GM18868 (cell line): ENCODE data around the gene VAPA.
A peak's percentile ranks its signal among the peaks of the same experiment; 100 is the strongest.
"Not testable (repeated sequence)": the region's sequence is repeated elsewhere in the genome, so short reads cannot be mapped to it uniquely, and the experiment has no call there.

Experiments used
- ATAC-seq: cut with Tn5 transposase; IDR thresholded peaks from one replicate; pipeline ENCODE4 v1.9.1; 2021; ENCODE audit warnings: mild to moderate bottlenecking, moderate library complexity; ENCODE audit not compliant: unreplicated experiment

The VAPA gene

GRCh38 chr18:9885170-9886004 lies 28.4 kb upstream of the VAPA start, which contains the start of gene TXNDC2:
TSS of gene TXNDC2 (plus strand) at chr18:9885973. CDS start at chr18:9886681, 708 bp downstream.
- ATAC-seq: no peak

DNA sequence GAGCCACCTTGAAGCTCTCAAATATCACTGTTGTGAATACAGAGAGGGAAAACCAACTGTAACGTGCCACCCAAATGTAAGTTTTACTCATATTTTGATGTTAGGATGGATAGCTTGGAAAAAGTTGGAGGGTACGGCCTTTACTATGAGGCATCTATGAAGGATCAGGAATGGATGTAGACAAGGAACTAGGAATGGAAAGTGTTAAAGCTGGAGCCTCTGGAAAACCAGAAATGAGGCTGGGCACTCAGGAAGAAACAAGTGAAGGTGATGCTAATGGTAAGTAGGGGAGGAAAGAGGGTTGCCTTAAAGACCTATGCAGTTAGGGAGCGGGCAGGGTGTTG lies 27.8 kb upstream of the VAPA start:
- ATAC-seq: no peak

GRCh38 chr18:9887992-9888391 lies 25.8 kb upstream of the VAPA start:
- ATAC-seq: no peak

- no peak for ATAC-seq
Observed at GRCh38 chr18:9890196-9890595, 23.6 kb upstream of the VAPA start.

GRCh38 chr18:9890957-9891356 lies 22.9 kb upstream of the VAPA start:
- ATAC-seq: no peak

DNA sequence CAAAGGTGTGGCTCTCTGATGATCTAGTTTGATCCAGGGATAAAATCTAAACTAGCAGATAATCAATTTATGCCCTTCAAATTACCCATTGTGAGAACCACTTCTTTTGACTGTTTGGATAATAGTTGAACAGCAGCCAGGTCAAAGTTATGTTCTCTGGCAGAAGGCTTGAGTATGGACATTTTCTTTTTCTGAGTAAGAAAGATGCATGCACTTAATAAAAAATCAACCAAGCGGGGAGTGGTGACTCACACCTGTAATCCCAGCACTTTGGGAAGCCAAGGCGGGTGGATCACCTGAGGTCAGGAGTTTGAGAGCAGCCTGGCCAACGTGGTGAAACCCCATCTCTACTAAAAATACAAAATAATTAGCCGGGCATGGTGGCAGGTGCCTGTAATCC lies 22.3 kb upstream of the VAPA start:
- ATAC-seq: not testable (repeated sequence)

DNA sequence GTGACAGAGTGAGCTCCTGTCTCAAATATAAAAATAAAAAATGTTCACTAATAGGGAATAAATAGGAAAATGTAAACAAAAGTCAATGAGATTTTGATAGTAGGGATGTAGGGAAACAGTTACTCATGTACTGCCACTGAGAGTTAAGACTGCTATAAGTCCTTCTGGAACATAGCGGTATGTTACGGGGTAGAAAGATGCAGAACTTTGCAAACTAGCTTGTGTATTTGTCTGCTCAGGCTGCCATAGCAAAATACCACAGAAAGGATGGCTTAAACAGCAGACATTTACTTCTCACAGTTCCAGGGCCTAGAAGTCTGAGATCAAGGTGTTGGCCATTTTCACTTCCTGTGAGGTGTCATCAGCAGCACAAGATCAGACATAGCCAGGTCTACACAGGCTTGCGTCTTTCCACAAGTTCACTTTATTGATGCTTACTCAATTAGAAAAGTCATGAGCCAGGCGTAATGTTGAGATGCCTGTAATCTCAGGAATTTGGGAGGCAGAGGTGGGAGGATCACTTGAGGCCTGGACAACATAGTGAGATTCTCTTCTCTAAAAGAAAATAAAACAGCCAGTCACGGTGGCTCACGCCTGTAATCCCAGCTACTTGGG lies 19.3 kb upstream of the VAPA start:
- ATAC-seq: no peak

DNA sequence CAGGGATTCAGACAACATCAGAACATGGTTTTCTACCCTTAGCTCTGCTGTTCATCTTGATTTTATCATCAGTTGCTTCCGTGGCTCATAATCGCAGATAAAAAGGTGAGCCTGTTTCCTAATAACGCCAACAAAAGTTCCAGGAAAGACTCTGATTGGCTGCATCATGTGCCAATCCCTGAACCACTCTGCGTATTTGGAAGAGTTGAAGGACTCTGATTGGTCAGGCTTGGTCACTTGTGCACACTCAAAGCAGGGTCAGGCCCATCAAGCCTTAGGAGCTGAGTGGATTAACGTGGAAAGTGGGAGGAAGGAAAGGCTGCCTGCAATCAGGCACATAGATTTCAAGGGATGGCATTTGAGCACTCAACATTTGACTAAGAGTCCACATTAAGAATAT lies 16.7 kb upstream of the VAPA start:
- ATAC-seq: no peak

- not testable (repeated sequence) for ATAC-seq
Observed at GRCh38 chr18:9897787-9898291, 16.0 kb upstream of the VAPA start.

GRCh38 chr18:9898792-9899549 lies 14.8 kb upstream of the VAPA start:
- peak; percentile 66 for ATAC-seq

GRCh38 chr18:9899550-9899930 lies 14.3 kb upstream of the VAPA start:
- ATAC-seq: not testable (repeated sequence)

GRCh38 chr18:9900699-9901098 lies 13.1 kb upstream of the VAPA start:
- no peak for ATAC-seq

- ATAC-seq: no peak
Observed at GRCh38 chr18:9901377-9901776, 12.4 kb upstream of the VAPA start.

DNA sequence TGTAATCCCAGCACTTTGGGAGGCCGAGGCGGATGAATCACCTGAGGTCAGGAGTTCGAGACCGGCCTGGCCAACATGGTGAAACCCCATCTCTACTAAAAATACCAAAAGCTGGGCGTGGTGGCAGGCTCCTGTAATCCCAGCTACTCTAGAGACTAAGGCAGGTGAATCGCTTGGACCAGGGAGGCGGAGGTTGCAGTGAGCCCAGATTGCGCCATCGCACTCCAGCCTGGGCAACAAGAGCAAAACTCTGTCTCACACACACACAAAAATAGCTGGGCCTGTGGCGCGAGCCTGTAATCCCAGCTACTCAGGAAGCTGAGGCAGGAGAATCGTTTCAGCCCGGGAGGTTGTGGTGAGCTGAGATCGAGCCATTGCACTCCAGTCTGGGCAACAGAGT lies 11.6 kb upstream of the VAPA start:
- ATAC-seq: not testable (repeated sequence)

- no peak for ATAC-seq
Observed at GRCh38 chr18:9902832-9903231, 11.0 kb upstream of the VAPA start.

GRCh38 chr18:9905401-9905922 lies 8.4 kb upstream of the VAPA start:
- no peak for ATAC-seq

DNA sequence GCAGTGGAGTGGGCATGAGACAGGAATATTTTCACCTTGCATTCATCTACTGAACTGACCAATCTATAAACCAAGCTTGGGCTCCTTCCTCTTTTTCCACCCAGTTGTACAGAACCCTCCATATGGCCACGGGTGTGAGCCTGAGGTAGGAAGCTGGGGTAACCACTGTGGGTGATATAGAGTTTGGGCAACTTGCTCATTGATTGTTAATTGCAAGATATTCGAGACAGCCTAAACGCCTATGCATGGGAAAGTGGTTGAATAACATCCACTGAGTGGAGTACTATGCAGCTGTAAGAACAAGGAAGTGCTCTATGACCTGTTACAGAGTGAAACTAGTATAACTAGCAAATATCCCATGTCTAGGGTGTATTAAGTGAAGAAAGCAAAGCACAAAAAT lies 7.3 kb upstream of the VAPA start:
- no peak for ATAC-seq

DNA sequence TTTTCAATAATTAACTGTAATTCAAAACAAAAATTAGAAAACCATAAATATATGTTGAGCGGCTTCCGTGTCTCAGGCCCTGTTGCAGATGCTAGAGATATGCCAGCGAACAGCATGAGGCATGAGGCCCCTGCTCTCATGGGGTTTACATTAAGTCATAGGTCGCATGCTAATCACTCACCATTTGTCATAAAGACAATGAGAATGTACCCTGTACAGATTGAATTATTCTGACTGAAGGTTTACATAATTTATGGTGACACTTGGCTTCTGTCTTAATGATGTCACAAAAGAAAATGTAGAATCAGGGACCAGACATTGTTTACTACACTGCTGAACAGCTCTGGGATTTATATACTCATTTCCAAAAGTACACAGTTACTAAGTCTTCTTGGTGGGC lies 5.9 kb upstream of the VAPA start:
- ATAC-seq: no peak

DNA sequence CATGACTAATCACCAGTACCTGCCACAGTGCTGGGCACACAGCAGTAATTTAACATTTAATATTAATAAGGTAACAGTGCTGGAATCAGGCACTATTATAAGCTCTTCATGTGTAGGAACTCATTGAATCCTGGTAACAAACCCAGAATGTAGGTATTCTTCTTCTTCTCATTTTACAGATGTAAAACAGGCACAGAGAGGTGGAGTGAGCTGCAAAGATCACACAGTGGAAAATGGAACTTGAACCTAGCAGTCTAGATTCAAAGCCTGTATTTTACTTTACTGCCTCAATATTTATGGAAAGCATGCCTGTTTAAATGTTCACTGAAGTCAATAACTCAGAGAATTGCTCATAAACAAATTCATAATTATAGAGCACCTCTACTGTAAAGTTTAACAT lies 3.7 kb upstream of the VAPA start:
- ATAC-seq: no peak

- ATAC-seq: no peak
Observed at GRCh38 chr18:9910661-9911060, 3.2 kb upstream of the VAPA start.

DNA sequence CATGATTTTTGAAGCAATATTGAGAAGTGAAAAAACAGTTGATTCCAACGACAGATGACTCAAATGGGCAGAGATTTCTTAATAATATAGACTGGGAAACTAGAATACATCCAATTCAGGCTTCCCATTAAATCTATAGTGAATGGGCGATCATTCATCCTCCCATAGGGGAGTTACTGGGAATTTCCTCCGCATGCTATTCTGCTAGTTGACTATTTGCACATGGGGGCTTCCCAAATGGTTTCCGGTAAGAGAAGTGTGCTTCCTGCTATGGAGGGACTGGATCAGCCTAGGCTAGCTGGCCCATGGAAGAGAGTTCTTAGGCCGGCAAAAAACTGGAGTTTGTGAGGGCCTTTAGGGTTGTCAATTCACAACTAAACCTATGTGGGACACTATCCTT lies 2.6 kb upstream of the VAPA start:
- ATAC-seq: no peak
